Activated gamma-delta T cell treated with Interleukin-2 at 50 U/mL for 16 hours (primary cell): ENCODE results near the gene FKBP3.
"Not testable (repeated sequence)": the region's sequence is repeated elsewhere in the genome, so short reads cannot be mapped to it uniquely, and the experiment has no call there.

ENCODE experiments used
- DNase-seq: peaks from one replicate; pipeline ENCODE4 v3.0.0-alpha.2; 2020

Gene FKBP3

DNA sequence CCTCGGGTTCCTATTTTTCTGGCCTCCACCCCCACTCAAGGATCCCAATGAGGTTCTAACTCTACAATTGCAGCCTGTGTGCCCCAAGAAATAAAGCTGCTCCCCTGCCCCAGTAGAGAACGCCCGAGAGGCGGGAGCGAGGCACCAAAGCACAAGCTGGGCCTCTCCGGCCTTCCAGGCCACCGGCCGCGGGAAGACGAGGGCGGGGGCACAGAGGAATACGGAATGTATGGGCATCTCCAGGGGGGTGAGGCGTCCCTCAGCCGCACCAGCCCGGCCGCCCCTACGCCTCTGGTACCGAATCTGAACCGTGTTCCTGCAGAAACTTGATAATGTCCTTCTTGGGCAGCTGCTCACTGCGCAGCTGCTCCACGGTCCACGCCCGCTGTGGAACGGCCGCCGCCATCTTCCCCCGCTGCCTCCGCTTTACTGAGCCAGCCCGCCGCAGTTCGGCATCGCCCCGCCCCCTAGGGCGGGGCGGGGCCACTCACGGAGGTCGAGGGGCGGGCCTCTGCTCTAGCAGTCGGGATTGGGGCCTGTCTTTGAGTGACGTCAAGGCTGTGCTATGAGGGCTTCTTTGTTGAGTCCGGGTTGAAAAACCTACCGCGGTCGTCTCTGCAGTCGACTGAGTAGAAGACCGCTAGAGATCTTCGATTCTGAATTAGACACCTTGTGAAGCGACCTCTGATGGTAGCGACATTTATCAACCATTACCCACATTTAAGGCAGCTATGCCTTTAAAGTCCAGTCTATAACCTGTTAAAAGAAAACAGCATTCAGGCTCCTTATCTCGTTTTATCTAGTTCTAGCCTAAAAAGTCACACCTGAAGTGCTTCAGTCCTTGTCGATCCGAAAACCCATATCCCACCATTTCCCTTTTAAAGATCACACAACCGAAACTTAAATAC is at the start of gene FKBP3:
Gene FKBP3 (minus strand): TSS at position 431 of the 908 bp plus-strand sequence. CDS start 25 bp downstream, at position 406.
- peak; percentile 94 for DNase-seq

DNA sequence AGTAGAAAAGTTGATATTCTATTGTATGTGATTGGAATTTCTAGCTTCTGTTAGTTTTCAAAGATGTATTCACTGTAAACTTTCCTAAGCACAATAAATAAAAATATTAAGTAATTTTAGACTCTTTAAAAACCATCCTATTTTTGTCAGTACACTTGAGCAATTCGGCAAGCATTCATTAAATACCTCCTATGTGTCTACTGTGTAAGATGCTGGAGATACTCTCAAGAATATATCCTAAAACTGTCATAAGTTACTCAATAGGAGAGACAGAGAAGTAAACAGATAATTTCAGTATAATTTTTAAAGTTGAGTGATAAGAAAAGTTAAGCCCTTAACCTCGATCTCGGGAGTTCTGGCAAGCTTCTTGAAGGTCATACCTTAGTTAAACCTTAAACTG is 47.5 kb upstream of the FKBP3 start:
- DNase-seq: no peak

DNA sequence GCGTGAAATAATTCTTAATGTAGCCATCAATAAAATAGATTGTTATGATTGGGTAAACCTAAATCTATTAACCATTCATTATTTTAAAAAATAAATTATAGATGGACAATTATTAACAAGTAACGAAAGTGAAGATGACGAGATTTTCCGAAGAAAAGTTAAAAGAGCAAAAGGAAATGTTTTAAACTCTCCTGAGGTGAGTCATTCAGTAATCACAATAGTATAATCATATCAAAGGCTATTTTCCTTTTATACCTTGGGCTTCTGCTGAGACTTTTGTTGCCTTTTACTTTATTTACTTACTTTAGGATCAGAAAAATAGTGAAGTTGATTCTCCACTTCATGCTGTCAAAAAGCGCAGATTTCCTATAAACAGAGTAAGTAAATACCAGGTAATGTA is 47.0 kb upstream of the FKBP3 start:
- no peak for DNase-seq

DNA sequence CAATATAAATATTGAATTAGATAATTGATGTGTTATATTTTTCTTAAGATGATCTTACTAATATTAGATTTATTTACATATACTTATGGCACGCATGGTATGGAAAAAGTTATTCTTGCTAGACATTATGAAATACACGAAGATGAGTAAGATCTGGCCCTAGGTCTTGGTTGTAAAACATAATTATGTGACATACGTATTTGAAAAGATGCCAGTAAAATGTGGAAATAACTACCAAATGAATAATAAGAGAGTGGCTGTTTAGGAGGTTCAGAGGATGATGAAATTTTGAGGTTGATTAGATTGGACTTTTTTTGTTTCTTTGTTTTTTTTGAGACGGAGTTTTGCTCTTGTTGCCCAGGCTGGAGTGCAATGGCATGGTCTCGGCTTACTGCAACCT is 42.8 kb upstream of the FKBP3 start:
- DNase-seq: no peak

DNA sequence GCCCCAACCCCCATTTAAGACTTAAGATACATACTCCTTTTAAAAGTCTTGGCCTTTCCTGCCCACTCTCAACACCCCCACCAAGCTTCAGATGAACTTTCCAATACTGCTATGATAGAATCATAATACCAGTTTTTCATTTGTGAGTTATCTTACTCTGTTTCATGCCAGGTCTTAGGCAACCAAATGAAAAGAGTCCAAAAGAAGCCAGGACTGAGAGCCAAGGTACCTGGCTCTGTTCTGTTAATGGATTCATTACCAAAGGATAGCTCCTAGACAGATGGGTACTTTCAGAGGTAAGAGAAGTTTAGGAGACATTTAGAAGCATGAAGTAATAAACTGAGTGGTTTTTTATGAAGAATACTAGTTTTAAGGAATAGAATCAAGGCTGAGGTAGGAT is 35.6 kb upstream of the FKBP3 start:
- DNase-seq: no peak

DNA sequence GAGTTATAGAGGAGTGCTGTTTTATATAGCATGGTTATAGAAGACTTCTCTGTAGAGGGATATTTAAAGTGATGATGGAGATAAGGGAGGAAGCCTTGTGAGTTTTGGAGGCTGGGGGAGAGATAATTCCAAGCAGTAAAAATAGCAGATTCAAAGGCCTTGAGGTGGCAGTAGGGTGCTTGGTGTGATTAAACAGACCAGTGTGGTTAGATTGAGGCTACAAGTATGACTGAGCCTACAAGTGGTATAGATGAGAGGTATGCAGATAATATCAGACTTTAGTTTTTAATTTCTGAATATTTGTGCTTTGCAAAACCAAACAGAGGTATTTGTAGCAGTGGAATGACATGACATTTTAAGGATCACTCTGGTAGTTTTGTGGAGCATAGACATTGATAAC is 21.8 kb upstream of the FKBP3 start:
- no peak for DNase-seq

DNA sequence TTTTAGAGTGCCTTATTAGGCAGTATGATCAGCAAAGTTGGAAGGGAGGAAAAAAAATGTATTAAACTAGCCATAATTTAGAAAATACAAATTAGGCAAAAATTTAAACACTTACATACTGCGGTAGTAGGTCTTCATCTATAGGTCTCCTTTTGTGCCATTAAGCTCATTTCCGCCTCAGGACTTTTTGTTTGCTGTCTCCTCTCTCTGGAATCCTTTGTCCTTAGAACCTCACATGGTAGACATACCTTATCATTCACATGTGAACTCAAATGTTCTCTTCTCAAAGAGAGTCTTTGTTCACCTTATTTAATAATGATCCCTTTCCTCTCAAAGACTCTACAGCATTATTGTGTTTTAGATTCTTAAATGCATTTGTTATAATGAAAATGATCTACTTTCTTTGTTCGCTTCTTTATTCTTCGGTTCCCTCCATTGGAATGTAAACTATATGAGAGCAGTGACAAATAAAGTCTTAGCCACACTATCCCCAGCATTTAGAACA is 16.2 kb upstream of the FKBP3 start:
- DNase-seq: no peak

DNA sequence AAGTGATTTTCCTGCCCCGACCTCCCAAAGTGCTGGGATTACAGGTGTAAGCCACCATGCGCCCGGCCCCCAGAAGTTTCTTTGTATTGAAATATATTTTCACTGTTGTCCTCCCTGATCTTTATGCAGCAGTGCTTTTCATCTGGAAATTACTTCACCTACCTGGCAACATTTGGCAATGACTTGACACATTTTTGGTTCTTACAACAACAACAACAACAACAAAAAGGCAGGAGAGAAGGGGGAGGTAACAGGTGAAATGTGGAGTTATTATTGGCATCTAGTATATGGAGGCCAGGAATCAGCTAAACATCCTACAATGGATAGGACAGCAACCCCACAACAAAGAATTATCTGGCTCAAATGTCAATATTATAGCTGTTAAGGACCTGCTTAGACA is 15.3 kb upstream of the FKBP3 start:
- no peak for DNase-seq

DNA sequence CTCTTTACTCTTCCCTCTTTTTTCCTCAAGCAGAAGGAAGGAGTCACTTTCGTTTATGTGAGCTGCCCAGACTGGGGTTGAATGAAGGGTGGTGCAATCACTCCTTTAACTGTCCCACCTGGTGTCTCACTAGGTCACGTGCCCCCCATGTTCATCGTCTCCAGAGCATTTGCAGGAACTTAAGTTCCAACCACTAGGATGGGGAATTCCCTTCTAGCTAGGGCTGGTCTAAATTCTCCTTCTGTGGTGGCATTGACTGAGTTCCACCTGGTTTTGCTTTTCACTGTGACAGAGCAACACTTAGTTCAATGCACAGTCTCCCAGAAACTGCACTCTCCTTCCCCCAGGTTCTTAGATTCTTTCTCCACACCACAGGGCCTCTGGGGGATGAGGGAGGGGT is 10.9 kb upstream of the FKBP3 start:
- no peak for DNase-seq

DNA sequence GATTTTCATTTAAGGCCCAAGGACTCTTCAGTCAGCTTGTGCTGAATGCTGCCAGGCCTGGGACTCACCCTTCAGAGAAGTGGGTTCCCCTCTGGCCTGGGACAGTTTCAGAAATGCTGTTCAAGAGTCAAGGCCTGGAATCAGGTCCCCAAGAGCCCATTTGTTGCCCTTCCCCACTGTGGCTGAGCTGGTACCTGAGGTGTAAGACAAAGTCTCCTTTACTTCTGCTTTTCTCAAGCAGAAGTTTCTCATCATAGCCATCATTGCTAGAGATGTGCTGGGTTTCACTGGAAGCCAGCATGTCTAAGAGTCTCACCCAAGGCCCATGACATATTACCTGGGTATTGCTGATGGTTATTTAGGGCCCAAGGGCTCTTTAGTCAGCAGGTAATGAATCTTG is 10.4 kb upstream of the FKBP3 start:
- DNase-seq: no peak

DNA sequence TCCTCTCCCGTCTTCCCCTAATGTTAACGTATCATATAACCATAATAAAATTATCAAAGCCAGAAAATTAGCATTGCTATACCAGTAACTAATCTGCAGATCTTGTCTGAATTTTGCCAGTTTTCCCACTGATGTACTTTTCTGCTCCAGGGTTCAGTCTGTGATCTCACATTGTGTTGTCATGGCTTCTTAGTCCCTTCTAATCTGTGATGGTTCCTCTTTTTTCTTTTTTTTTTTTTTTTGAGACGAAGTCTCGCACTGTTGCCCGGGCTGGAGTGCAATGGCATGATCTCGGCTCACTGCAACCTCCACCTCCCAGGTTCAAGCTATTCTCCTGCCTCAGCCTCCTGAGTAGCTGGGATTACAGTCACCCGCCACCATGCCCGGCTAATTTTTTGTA is 7.8 kb upstream of the FKBP3 start:
- not testable (repeated sequence) for DNase-seq

DNA sequence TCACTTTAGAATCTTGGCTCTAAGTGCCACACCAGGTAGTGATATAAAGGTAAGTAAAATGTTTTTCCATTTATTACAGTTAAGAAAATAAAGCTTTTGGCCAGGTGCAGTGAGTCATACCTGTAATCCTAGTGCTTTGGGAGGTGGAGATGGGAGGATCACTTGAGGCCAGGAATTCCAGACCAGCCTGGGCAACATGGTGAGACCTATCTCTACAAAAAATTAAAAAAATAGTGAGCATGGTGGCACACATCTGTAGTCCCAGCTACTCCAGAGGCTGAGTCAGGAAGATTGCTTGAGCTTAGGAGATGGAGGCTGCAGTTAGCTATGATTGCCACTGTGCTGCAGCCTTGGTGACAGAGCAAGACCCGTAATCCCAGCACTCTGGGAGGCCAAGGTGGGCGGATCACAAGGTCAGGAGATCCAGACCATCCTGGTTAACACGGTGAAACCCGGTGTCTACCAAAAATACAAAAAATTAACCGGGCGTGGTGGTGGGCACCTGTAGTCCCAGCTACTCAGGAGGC is 6.4 kb upstream of the FKBP3 start:
- no peak for DNase-seq

DNA sequence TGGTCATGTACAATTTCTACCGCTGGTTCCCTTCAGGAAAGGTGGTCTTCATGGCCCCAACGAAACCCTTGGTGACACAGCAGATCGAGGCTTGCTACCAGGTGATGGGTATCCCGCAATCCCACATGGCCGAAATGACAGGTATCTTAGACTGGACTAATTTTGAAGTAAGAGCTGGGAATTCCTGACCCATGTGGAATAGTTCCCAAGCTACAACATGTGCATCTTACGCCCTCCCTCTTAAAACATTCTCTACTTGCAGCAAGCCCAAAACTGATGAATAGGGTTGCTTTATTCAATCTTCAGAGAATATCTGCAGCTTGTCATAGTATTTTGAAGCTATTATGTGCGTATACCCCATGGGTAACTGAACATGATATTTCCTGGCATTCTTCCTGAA is 2.1 kb upstream of the FKBP3 start:
- no peak for DNase-seq

DNA sequence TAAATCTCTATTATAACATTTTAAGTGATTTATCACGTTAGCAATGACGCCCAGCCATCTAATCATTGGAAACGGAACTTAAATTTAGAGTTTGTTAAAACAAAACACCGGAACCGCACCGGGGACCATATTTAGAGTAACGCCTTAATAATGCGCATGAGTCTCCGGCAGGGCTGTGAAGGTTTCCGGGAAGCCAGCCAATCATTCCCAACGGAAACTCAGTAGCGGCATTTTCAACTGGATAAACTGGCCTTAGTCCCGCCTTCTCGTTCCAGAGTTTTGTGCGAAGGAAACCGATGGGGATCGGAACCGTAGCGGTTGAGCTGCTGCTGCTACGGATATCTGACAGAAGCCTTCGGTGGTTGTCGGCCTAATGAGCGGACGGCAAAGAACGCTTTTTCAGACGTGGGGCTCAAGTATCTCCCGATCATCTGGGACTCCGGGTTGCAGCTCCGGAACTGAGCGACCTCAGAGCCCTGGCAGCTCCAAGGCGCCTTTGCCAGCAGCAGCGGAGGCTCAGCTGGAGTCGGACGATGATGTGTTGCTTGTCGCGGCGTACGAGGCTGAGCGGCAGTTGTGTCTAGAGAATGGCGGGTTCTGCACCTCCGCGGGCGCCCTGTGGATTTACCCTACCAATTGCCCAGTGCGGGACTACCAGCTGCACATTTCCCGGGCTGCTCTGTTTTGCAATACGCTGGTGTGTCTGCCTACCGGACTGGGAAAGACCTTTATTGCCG is 1.5 kb upstream of the FKBP3 start, which contains the start of gene FANCM:
Gene FANCM (plus strand): TSS at position 272 of the 737 bp plus-strand sequence. CDS start 102 bp downstream, at position 374.
- DNase-seq: peak; percentile 84

DNA sequence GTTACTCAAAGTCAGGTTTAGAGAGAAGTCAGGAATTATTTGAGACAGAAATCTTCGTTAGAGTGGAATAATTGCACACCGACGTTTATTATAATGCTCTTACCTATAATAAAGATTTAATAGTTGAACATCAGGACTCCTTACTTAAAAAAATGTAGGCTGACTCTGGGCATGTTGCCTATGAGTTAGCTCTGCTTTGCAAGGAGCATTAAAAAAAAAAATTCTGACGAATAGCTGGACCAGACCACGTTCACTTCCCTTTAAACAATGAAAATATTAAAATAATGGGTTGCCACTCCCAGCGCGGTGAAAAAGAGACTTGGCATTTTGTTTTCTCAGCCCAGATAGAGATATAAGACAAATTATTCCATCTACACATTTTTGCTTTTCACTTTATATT is 875 bp upstream of the FKBP3 start:
- DNase-seq: no peak

DNA sequence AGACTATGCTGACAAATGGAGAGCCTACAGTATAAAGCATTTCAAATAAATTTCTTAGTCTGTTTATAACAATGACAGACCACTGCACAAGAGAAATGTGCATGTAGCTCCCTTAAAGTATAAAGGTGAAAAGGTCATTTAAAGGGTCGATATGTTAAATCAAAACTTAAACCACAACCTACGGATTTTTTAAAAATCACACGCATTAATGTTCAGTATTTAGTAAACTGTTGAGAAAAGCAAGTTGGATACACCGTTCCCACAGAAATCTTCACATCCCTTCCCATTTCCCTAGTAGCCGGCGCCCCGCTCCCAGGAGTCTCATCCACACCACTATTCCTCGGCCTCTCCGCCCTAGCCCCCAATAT is 614 bp downstream of the FKBP3 start:
- no peak for DNase-seq

DNA sequence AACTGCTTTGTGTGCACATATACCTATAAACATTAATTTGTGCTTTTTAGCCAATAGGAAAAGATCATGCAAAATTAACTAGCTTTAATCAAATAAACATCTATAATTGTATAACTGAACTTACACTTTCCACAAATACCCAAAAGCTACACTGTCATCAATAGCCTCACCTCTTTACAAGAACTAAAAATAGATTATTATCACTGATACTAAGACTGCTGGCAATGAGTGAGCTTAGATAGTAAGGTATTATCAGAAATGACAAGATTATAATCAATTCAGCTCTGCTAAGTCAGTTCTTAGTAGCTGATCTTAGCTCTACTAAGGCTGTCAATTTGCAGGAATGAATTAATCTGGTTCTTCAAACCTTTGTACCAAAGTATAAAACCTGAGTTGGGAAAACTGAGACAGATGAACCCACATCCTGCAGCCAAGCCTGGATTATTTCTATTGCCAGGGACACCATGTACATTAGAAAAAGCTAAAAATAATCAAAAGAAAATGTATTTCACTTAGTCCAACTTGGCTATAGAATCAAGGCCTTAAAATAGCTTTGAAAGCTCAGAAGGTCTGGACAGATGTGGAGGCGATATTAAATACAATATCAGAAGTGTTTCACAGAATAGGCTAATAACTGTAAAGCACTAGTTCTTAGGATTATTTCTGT is 5.2 kb downstream of the FKBP3 start:
- no peak for DNase-seq

DNA sequence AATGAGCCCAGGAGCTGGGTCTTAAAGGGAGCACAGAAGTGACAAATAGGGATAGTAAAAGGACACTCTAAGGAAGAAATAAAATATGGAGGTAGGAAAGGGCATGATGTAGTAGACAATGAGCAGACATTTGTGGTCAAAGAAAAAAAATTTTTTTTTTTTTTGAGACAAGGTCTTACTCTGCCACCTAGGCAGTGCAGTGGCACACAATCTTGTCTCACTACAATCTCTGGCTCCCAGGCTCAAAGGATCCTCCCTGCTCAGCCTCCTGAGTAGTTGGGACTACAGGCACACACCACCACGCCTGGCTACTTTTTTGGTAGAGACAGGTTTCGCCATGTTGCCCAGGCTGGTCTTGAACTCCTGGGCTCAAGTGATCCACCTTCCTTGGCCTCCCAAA is 8.5 kb downstream of the FKBP3 start:
- DNase-seq: no peak

DNA sequence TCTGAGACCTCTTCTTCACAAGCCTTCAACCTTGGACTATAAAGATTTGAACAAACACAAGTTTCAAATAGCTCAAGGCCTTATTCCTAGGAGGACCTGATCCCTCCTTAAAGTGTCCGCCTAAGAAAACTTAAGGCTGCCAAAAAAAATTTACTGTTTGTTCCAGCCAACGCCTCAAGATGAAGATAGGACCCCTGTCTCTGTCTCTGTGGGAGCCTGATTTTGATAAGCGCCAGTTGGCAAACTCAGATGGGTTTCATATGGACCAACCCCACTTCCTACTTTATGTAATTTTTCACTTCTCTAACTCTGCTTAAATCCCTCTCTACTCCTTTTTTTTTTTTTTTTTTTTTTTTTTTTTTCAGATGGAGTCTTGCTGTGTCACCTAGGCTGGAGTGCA is 11.0 kb downstream of the FKBP3 start:
- no peak for DNase-seq

DNA sequence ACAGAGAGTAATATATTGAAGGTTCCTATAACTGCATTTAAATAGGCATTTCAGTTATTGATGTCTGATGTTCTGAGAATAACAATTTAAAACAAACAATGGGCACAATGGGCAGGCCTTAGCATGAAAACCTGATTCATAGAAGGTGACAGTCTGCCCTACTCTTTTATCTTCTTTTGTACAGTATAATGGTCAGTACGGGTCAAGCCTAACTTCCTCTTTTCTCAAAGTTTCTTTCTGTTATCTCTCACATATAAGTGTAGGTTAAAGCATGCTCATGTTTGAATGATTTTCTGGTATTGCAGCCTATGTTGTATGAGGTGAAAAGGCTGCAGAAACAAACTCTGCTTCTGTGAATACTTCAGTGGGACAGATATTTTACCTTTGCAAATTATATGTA is 14.2 kb downstream of the FKBP3 start:
- no peak for DNase-seq

DNA sequence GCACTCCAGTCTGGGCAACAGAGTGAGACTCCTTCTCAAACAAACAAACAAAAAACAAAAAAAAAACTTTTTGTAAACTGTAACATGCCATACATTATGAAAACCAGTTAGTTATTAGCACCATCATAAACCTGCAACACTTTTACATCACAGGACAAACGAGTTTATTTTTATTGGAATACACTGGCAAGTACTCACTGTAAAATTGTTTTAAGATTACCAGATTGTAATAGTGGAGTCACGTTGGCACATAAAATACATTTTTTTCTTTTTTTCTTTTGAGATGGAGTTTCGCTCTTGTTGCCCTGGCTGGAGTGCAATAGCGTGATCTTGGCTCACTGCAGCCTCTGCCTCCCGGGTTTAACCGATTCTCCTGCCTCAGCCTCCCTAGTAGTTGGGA is 15.7 kb downstream of the FKBP3 start:
- no peak for DNase-seq

DNA sequence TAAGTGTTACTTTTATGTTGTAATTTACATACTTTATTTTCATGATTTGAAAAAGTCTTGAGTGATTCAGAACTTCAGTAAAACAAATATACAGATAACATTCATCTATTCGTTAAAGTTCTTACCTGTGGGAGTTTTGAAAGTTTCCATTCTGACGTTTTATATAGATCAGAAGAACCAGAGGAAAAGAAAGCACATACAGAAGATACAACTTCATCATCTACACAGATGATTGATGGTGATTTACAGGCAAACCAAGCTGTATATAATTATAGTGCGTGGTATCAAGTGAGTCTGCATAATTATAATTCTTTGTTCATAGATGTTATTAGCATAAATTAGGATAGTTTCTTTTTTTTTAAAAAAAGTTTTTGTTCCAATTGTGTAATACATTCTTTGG is 20.0 kb downstream of the FKBP3 start:
- no peak for DNase-seq
